ENCODE measurements around the gene GID8. TPM values are rescaled to one million over a fixed set of nuclear protein-coding genes. Genes with fewer than 3 reads are reported as not detected.

GID8 gene
- total and polyA plus RNA-seq, 4 donors, result 10.2 to 23.6 (median 14.6) TPM

DNA sequence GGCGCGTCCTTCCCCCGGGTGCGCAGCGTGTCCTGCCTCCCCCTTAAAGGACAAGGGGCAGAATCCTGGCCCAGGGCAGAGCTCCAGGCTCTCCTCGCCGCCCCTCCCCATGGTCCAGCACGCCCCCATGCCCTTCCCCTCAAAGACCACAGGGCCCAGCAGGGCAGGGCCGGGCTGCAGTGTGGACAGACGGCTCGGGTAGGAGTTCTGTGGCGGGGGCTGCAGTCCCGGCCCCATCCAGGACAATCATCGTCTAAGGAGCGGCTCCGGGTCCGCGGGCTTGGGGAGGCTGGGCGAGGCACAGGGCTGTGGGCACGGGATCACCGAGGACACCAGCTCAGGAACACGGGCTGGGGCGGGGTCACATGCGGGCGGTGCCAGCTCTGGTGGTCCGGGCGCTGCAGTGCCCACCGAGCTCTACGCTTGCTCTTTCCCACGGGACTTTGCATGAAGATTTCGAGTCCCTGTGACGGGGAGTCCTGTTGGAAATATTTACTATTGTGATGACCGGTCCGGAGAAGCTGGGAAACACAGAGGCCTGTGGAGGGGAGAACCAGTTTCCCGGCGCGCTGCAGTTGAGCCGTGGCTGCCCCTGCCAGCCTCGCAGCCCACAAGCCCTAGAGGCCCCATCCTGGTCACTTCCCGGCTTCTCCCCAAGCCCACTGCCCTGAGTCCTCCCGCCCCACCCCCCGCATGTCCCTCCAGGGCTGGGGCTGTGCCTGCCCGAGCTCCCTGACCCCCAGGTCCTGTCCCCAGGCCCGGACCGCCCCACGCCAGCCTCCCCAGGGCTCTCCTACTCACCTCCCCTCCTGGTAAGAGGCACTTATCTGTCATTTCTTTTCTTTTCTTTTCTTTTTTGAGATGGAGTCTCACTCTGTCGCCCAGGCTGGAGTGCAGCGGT is 35.1 kb downstream of the GID8 start:
- no peak overlapping the region for H3K9ac ChIP-seq (ENCODE audit: low read depth in 1 of 2, low read length in 2 of 2)
- no peaks in the 10 kb centered on the region for H3K9me3 ChIP-seq (ENCODE audit: control insufficient read depth in 4 of 4, low read length in 3 of 4)
- DNase-seq (ENCODE audit: low spot score), result no peak
- WGBS, result 22% methylated on average over 48 of the region's 48 CpGs
- TF ChIP-seq FOXA1 (IDR thresholded peaks at IDR 0.05), result no peak
- TF ChIP-seq YY1 (IDR thresholded peaks at IDR 0.05), result no peak
- TF ChIP-seq, protein P1, sequence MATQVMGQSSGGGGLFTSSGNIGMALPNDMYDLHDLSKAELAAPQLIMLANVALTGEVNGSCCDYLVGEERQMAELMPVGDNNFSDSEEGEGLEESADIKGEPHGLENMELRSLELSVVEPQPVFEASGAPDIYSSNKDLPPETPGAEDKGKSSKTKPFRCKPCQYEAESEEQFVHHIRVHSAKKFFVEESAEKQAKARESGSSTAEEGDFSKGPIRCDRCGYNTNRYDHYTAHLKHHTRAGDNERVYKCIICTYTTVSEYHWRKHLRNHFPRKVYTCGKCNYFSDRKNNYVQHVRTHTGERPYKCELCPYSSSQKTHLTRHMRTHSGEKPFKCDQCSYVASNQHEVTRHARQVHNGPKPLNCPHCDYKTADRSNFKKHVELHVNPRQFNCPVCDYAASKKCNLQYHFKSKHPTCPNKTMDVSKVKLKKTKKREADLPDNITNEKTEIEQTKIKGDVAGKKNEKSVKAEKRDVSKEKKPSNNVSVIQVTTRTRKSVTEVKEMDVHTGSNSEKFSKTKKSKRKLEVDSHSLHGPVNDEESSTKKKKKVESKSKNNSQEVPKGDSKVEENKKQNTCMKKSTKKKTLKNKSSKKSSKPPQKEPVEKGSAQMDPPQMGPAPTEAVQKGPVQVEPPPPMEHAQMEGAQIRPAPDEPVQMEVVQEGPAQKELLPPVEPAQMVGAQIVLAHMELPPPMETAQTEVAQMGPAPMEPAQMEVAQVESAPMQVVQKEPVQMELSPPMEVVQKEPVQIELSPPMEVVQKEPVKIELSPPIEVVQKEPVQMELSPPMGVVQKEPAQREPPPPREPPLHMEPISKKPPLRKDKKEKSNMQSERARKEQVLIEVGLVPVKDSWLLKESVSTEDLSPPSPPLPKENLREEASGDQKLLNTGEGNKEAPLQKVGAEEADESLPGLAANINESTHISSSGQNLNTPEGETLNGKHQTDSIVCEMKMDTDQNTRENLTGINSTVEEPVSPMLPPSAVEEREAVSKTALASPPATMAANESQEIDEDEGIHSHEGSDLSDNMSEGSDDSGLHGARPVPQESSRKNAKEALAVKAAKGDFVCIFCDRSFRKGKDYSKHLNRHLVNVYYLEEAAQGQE (IDR thresholded peaks at IDR 0.05), result no peak
- no peak for TF ChIP-seq EGR1 (IDR thresholded peaks at IDR 0.05; ENCODE audit: low read depth in 2 of 2)
- no peak for TF ChIP-seq TAF1 (conservative IDR thresholded peaks at IDR 0.05)
- TF ChIP-seq GABPA (IDR thresholded peaks at IDR 0.05 in 1 of 2, conservative IDR thresholded peaks at IDR 0.05 in 1 of 2), result no peak
- TF ChIP-seq RXRA (IDR thresholded peaks at IDR 0.05), result no peak
- no peak for TF ChIP-seq NR2F2 (IDR thresholded peaks at IDR 0.05)
- TF ChIP-seq HNF4A (conservative IDR thresholded peaks at IDR 0.05), result no peak
- TF ChIP-seq, protein P2, sequence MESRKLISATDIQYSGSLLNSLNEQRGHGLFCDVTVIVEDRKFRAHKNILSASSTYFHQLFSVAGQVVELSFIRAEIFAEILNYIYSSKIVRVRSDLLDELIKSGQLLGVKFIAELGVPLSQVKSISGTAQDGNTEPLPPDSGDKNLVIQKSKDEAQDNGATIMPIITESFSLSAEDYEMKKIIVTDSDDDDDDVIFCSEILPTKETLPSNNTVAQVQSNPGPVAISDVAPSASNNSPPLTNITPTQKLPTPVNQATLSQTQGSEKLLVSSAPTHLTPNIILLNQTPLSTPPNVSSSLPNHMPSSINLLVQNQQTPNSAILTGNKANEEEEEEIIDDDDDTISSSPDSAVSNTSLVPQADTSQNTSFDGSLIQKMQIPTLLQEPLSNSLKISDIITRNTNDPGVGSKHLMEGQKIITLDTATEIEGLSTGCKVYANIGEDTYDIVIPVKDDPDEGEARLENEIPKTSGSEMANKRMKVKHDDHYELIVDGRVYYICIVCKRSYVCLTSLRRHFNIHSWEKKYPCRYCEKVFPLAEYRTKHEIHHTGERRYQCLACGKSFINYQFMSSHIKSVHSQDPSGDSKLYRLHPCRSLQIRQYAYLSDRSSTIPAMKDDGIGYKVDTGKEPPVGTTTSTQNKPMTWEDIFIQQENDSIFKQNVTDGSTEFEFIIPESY (IDR thresholded peaks at IDR 0.05), result no peak
- TF ChIP-seq, protein P3, sequence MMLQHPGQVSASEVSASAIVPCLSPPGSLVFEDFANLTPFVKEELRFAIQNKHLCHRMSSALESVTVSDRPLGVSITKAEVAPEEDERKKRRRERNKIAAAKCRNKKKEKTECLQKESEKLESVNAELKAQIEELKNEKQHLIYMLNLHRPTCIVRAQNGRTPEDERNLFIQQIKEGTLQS (IDR thresholded peaks at IDR 0.05), result no peak
- no peak for TF ChIP-seq SP1 (IDR thresholded peaks at IDR 0.05)
- peaks cover 0 to 11% (median 5%) of the 10 kb centered on the region in 4 donors for H3K27me3 ChIP-seq (ENCODE audit: control insufficient read depth in 4 of 4, insufficient read depth in 4 of 4, low read length in 3 of 4)
- peaks cover 3 to 20% (median 5%) of the 10 kb centered on the region in 4 donors for H3K4me1 ChIP-seq (ENCODE audit: control insufficient read depth in 4 of 4, insufficient read depth in 4 of 4, low read length in 3 of 4)
- H3K27ac ChIP-seq (ENCODE audit: low read depth in 1 of 2, low read length in 2 of 2), result no peak overlapping the region
- no peak overlapping the region for H3K4me3 ChIP-seq (ENCODE audit: low read depth in 1 of 3, low read length in 3 of 3)
- H3K36me3 ChIP-seq (ENCODE audit: control insufficient read depth in 4 of 4, insufficient read depth in 3 of 4, low read depth in 1 of 4, low read length in 3 of 4), result no peaks in the 10 kb centered on the region

DNA sequence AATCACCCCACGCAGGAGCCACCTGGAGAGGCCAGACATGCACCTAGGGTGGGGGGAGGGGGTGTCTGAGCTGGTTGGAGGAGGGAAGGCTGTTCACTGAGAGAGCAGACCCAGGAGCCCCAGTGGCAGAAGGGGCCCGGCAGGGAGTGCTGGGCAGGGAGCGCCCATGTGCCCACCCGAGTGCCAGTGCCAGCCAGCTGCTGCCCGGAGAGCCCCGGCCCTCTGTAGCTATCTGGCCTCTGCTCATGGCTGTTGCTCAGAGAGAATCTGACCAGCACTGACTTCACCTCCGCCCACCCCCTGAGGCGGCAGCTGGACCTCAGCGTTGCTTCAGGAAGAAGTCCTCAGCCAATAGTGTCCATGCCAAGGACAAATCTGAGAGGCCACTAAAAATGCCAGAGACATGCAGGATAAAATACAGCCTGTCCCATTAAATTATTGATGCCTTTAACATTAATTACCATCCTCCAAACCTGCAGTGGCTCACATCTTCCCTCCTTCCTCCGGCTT is 37.4 kb downstream of the GID8 start:
- Histone ChIP-seq H3K36me3 (ENCODE audit: control insufficient read depth in 4 of 4, insufficient read depth in 3 of 4, low read depth in 1 of 4, low read length in 3 of 4) (no peaks in the 10 kb centered on the region), H3K9me3 (ENCODE audit: control insufficient read depth in 4 of 4, low read length in 3 of 4) (no peaks in the 10 kb centered on the region), H3K4me3 (ENCODE audit: low read depth in 1 of 3, low read length in 3 of 3) (no peak overlapping the region), H3K27ac (ENCODE audit: low read depth in 1 of 2, low read length in 2 of 2) (no peak overlapping the region), H3K4me1 (ENCODE audit: control insufficient read depth in 4 of 4, insufficient read depth in 4 of 4, low read length in 3 of 4) (peaks cover 0 to 14% (median 3%) of the 10 kb centered on the region in 4 donors), H3K27me3 (ENCODE audit: control insufficient read depth in 4 of 4, insufficient read depth in 4 of 4, low read length in 3 of 4) (peaks cover 0 to 12% (median 9%) of the 10 kb centered on the region in 4 donors), H3K9ac (ENCODE audit: low read depth in 1 of 2, low read length in 2 of 2) (no peak overlapping the region)
- WGBS, result 68% methylated on average over 10 of the region's 10 CpGs
- DNase-seq (ENCODE audit: low spot score), result no peak
- TF ChIP-seq, protein P2 (IDR thresholded peaks at IDR 0.05), result no peak
- TF ChIP-seq, protein P3 (IDR thresholded peaks at IDR 0.05), result no peak
- TF ChIP-seq GABPA (IDR thresholded peaks at IDR 0.05 in 1 of 2, conservative IDR thresholded peaks at IDR 0.05 in 1 of 2), result no peak
- no peak for TF ChIP-seq YY1 (IDR thresholded peaks at IDR 0.05)
- TF ChIP-seq HNF4G (IDR thresholded peaks at IDR 0.05), result no peak
- no peak for TF ChIP-seq HNF4A (conservative IDR thresholded peaks at IDR 0.05)
- no peak for TF ChIP-seq FOXA1 (IDR thresholded peaks at IDR 0.05)
- TF ChIP-seq EGR1 (IDR thresholded peaks at IDR 0.05; ENCODE audit: low read depth in 2 of 2), result no peak
- TF ChIP-seq FOXA2 (IDR thresholded peaks at IDR 0.05), result no peak
- TF ChIP-seq, protein P1 (IDR thresholded peaks at IDR 0.05), result no peak
- TF ChIP-seq RAD21 (IDR thresholded peaks at IDR 0.05), result no peak
- no peak for TF ChIP-seq JUND (IDR thresholded peaks at IDR 0.05)
- no peak for TF ChIP-seq NR2F2 (IDR thresholded peaks at IDR 0.05)
- TF ChIP-seq RXRA (IDR thresholded peaks at IDR 0.05), result no peak
- TF ChIP-seq, protein P4, sequence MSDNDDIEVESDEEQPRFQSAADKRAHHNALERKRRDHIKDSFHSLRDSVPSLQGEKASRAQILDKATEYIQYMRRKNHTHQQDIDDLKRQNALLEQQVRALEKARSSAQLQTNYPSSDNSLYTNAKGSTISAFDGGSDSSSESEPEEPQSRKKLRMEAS (IDR thresholded peaks at IDR 0.05), result no peak

All from liver (tissue), 9 donors.